ENCODE data around the gene PFKP. TPM values are rescaled to one million over a fixed set of nuclear protein-coding genes. Genes with fewer than 3 reads are reported as not detected.
"Not testable (repeated sequence)": the region's sequence is repeated elsewhere in the genome, so short reads cannot be mapped to it uniquely, and the experiment has no call there.

Gene PFKP
- total RNA-seq, 4 donors from 2014 or later: 22.9 to 74.5 (median 43.8) TPM

- TF ChIP-seq POLR2A (IDR thresholded peaks at IDR 0.05) (no peak), CTCF (IDR thresholded peaks at IDR 0.05) (no peak)
These were observed 7.4 kb upstream of the PFKP start for GRCh38 chr10:3059974-3060373.

GRCh38 chr10:3060481-3060889, 6.9 kb upstream of the PFKP start:
- TF ChIP-seq CTCF (IDR thresholded peaks at IDR 0.05): no peak
- TF ChIP-seq POLR2A (IDR thresholded peaks at IDR 0.05): no peak
- no peak overlapping the region for H3K27ac ChIP-seq
- no peaks in the 10 kb centered on the region for H3K9me3 ChIP-seq
- no peak overlapping the region for H3K4me3 ChIP-seq
- intact Hi-C loops (cut with DNase I; ENCODE audit: low total_unique reads): no loop called here
- H3K4me1 ChIP-seq: no peaks in the 10 kb centered on the region
- no peaks in the 10 kb centered on the region for H3K36me3 ChIP-seq
- no peaks in the 10 kb centered on the region for H3K27me3 ChIP-seq
- no peak for DNase-seq

More at GRCh38 chr10:3059974-3060373, 7.4 kb upstream of the PFKP start:
- no peak for DNase-seq
- no peaks in the 10 kb centered on the region for H3K27me3 ChIP-seq
- H3K36me3 ChIP-seq: no peaks in the 10 kb centered on the region
- H3K4me3 ChIP-seq: no peak overlapping the region
- intact Hi-C loops (cut with DNase I; ENCODE audit: low total_unique reads): no loop called here
- H3K27ac ChIP-seq: no peak overlapping the region
- H3K9me3 ChIP-seq: no peaks in the 10 kb centered on the region
- H3K4me1 ChIP-seq: peaks cover 0 to 3% of the 10 kb centered on the region in 2 donors

- DNase-seq; intact Hi-C loops (cut with DNase I; ENCODE audit: low total_unique reads): not testable (repeated sequence)
These were observed 5.9 kb upstream of the PFKP start for GRCh38 chr10:3061323-3061898.

GRCh38 chr10:3062502-3063186, 4.7 kb upstream of the PFKP start:
- TF ChIP-seq POLR2A (IDR thresholded peaks at IDR 0.05) (no peak), CTCF (IDR thresholded peaks at IDR 0.05) (no peak)

More at GRCh38 chr10:3061323-3061898, 5.9 kb upstream of the PFKP start:
- not testable (repeated sequence) for H3K36me3 ChIP-seq, H3K27me3 ChIP-seq, H3K9me3 ChIP-seq, H3K4me3 ChIP-seq, H3K27ac ChIP-seq, H3K4me1 ChIP-seq

GRCh38 chr10:3064423-3064822, 2.9 kb upstream of the PFKP start:
- TF ChIP-seq POLR2A (IDR thresholded peaks at IDR 0.05): no peak
- TF ChIP-seq CTCF (IDR thresholded peaks at IDR 0.05): no peak
- H3K27me3 ChIP-seq: no peaks in the 10 kb centered on the region
- intact Hi-C loops (cut with DNase I; ENCODE audit: low total_unique reads): no loop called here

More at GRCh38 chr10:3062502-3063186, 4.7 kb upstream of the PFKP start:
- Histone ChIP-seq H3K27me3 (no peaks in the 10 kb centered on the region), H3K9me3 (no peaks in the 10 kb centered on the region), H3K4me3 (no peak overlapping the region), H3K27ac (no peak overlapping the region), H3K36me3 (no peaks in the 10 kb centered on the region), H3K4me1 (no peaks in the 10 kb centered on the region)
- no peak for DNase-seq
- intact Hi-C loops (cut with DNase I; ENCODE audit: low total_unique reads): no loop called here

More at GRCh38 chr10:3064423-3064822, 2.9 kb upstream of the PFKP start:
- Histone ChIP-seq H3K36me3 (no peaks in the 10 kb centered on the region), H3K4me3 (no peak overlapping the region), H3K9me3 (no peaks in the 10 kb centered on the region), H3K4me1 (peaks cover 0 to 3% of the 10 kb centered on the region in 2 donors), H3K27ac (no peak overlapping the region)
- DNase-seq: no peak
